Erythroblast (primary cell): ENCODE measurements around the gene FBXO36.
"Not testable (repeated sequence)": the region's sequence is repeated elsewhere in the genome, so short reads cannot be mapped to it uniquely, and the experiment has no call there.

Experiments used
- GATA1 ChIP-seq: IDR thresholded peaks from 2 replicates; pipeline ENCODE4 v1.6.1; 2011; ENCODE audit warnings: low read depth, mild to moderate bottlenecking, control low read depth, low read length, moderate library complexity
- POLR2A ChIP-seq: IDR thresholded peaks from 2 replicates; pipeline ENCODE4 v1.6.1; 2011; ENCODE audit warnings: mild to moderate bottlenecking, low read length

- not testable (repeated sequence) for TF ChIP-seq POLR2A, GATA1
Observed at GRCh38 chr2:229924541-229924940, 2.2 kb downstream of the FBXO36 start.
